OCI-LY3 (cell line): Measurements from ENCODE around the gene ABL2.
"Not testable (repeated sequence)": the region's sequence is repeated elsewhere in the genome, so short reads cannot be mapped to it uniquely, and the experiment has no call there.

Experiments used
- EZH2phosphoT487 ChIP-seq: fragments of 200-600 bp; shearing (Covaris generic); IDR thresholded peaks from 2 replicates; pipeline ENCODE4 v1.6.1; 2018; ENCODE audit warnings: antibody characterized with exemption, mixed run types, low read depth
- TF ChIP-seq, protein P1 (sequence below): fragments of 200-600, 300-600 bp; sonication (generic); IDR thresholded peaks from 2 replicates; pipeline ENCODE4 v1.5.1; 2014; ENCODE audit warnings: antibody characterized with exemption, low read length, low read depth

DNA sequence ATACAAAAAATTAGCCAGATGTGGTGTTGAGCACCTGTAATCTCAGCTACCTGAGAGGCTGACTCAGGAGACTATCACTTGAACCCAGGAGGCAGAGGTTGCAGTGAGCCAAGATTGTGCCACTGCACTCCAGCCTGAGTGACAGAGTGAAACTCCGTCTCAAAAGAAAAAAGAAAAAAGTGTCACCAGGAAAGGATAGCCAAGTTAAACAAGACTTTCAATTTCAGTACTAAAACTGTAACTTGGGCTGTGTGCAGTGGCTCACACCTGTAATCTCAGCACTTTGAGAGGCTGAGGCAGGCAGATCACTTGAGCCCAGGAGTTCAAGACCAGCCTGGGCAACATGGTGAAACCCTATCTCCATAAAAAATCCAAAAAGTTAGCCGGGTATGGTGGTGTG, 15.9 kb upstream of the ABL2 start:
- TF ChIP-seq, protein P1, sequence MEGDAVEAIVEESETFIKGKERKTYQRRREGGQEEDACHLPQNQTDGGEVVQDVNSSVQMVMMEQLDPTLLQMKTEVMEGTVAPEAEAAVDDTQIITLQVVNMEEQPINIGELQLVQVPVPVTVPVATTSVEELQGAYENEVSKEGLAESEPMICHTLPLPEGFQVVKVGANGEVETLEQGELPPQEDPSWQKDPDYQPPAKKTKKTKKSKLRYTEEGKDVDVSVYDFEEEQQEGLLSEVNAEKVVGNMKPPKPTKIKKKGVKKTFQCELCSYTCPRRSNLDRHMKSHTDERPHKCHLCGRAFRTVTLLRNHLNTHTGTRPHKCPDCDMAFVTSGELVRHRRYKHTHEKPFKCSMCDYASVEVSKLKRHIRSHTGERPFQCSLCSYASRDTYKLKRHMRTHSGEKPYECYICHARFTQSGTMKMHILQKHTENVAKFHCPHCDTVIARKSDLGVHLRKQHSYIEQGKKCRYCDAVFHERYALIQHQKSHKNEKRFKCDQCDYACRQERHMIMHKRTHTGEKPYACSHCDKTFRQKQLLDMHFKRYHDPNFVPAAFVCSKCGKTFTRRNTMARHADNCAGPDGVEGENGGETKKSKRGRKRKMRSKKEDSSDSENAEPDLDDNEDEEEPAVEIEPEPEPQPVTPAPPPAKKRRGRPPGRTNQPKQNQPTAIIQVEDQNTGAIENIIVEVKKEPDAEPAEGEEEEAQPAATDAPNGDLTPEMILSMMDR: not testable (repeated sequence)
- TF ChIP-seq EZH2phosphoT487: not testable (repeated sequence)
